Measurements from ENCODE around the gene NTPCR. TPM values are rescaled to one million over a fixed set of nuclear protein-coding genes. Genes with fewer than 3 reads are reported as not detected.

NTPCR gene
- total and polyA plus RNA-seq, 10 donors = 18.8 to 42.6 (median 29.8) TPM

- peaks cover 0 to 59% (median 3%) of the 10 kb centered on the region in 6 donors for H3K36me3 ChIP-seq
- peaks cover 3 to 15% (median 13%) of the 10 kb centered on the region in 8 donors for H3K9me3 ChIP-seq
- peaks cover 0 to 21% (median 9%) of the 10 kb centered on the region in 6 donors for H3K4me1 ChIP-seq
- 32 to 50% (median 41%) methylated on average over 8 of the region's 8 CpGs for WGBS, 5 donors
- DNase-seq = no peak
- H3K27ac ChIP-seq = no peak overlapping the region
- intact Hi-C loops (cut with DNase I; ENCODE audit: low total_unique reads) = no loop called here
- TF ChIP-seq POLR2A (IDR thresholded peaks at IDR 0.05) (no peak), CTCF (IDR thresholded peaks at IDR 0.05 in 8 of 11, conservative IDR thresholded peaks at IDR 0.05 in 3 of 11) (no peak), POLR2AphosphoS5 (IDR thresholded peaks at IDR 0.05) (no peak)
- H3K4me3 ChIP-seq = no peak overlapping the region
- H3K27me3 ChIP-seq (replicated peaks in 1 of 7) = no peaks in the 10 kb centered on the region
These were observed 27.8 kb downstream of the NTPCR start for GRCh38 chr1:232978091-232978634.

- no peak for DNase-seq
- H3K27me3 ChIP-seq (replicated peaks in 1 of 7) = no peaks in the 10 kb centered on the region
- intact Hi-C loops (cut with DNase I; ENCODE audit: low total_unique reads) = no loop called here
- H3K4me3 ChIP-seq = no peak overlapping the region
- WGBS, 5 donors = 44 to 63% (median 52%) methylated on average over 4 of the region's 4 CpGs
- no peak for TF ChIP-seq POLR2AphosphoS5 (IDR thresholded peaks at IDR 0.05)
- no peak for TF ChIP-seq POLR2A (IDR thresholded peaks at IDR 0.05)
- no peak for TF ChIP-seq CTCF (IDR thresholded peaks at IDR 0.05 in 8 of 11, conservative IDR thresholded peaks at IDR 0.05 in 3 of 11)
- no peak overlapping the region for H3K27ac ChIP-seq
- peaks cover 0 to 53% (median 0%) of the 10 kb centered on the region in 6 donors for H3K36me3 ChIP-seq
- H3K4me1 ChIP-seq = peaks cover 0 to 21% (median 9%) of the 10 kb centered on the region in 6 donors
- H3K9me3 ChIP-seq = peaks cover 3 to 9% (median 6%) of the 10 kb centered on the region in 8 donors
These were observed 28.4 kb downstream of the NTPCR start for GRCh38 chr1:232978815-232979214.

GRCh38 chr1:232979558-232979957 is 29.1 kb downstream of the NTPCR start:
- Histone ChIP-seq H3K9me3 (peaks cover 0 to 1% (median 0%) of the 10 kb centered on the region in 8 donors), H3K36me3 (peaks cover 0 to 51% (median 0%) of the 10 kb centered on the region in 6 donors), H3K27me3 (replicated peaks in 1 of 7) (no peaks in the 10 kb centered on the region), H3K4me1 (peaks cover 0 to 21% (median 9%) of the 10 kb centered on the region in 6 donors), H3K4me3 (no peak overlapping the region), H3K27ac (no peak overlapping the region)
- intact Hi-C loops (cut with DNase I; ENCODE audit: low total_unique reads) = no loop called here
- TF ChIP-seq POLR2AphosphoS5 (IDR thresholded peaks at IDR 0.05) (no peak), CTCF (IDR thresholded peaks at IDR 0.05 in 8 of 11, conservative IDR thresholded peaks at IDR 0.05 in 3 of 11) (no peak), POLR2A (IDR thresholded peaks at IDR 0.05) (no peak)
- DNase-seq = no peak
- 94 to 96% (median 95%) methylated on average over 4 to 6 of the region's 6 CpGs for WGBS, 5 donors

- Histone ChIP-seq H3K4me1 (peaks cover 0 to 17% (median 9%) of the 10 kb centered on the region in 6 donors), H3K36me3 (peaks cover 0 to 48% (median 0%) of the 10 kb centered on the region in 6 donors), H3K9me3 (no peaks in the 10 kb centered on the region), H3K27me3 (replicated peaks in 1 of 7) (no peaks in the 10 kb centered on the region), H3K27ac (no peak overlapping the region), H3K4me3 (no peak overlapping the region)
- no peak for DNase-seq
- WGBS, 5 donors = 85 to 92% (median 89%) methylated on average over 13 of the region's 13 CpGs
- TF ChIP-seq POLR2AphosphoS5 (IDR thresholded peaks at IDR 0.05) (peak in 1 of 3 donors; percentile 26), POLR2A (IDR thresholded peaks at IDR 0.05) (no peak), CTCF (IDR thresholded peaks at IDR 0.05 in 8 of 11, conservative IDR thresholded peaks at IDR 0.05 in 3 of 11) (no peak)
- intact Hi-C loops (cut with DNase I; ENCODE audit: low total_unique reads) = no loop called here
These were observed 30.1 kb downstream of the NTPCR start for GRCh38 chr1:232980355-232980978.
